Testis (tissue), 3 donors: ENCODE results near the gene FBXL7. TPM values are rescaled to one million over a fixed set of nuclear protein-coding genes. Genes with fewer than 3 reads are reported as not detected.

Experiments
- DNase-seq: peaks from one replicate; pipeline ENCODE4 v3.0.0-alpha.2; 2019
- H3K27ac ChIP-seq, 2 donors: fragments of 200-600 bp; sonication (generic); one replicate each; pipeline ENCODE4 v1.5.1; 2019
- H3K27me3 ChIP-seq: fragments of 200-600 bp; sonication (generic); one replicate; pipeline ENCODE4 v1.5.1; 2019
- H3K36me3 ChIP-seq: fragments of 200-600 bp; sonication (generic); one replicate; pipeline ENCODE4 v1.5.1; 2017; ENCODE audit warnings: low read depth; ENCODE audit errors: missing control alignments
- H3K4me1 ChIP-seq: fragments of 200-600 bp; sonication (generic); one replicate; pipeline ENCODE4 v1.5.1; 2019
- H3K4me3 ChIP-seq, 2 donors: fragments of 200-600 bp; sonication (generic); one replicate each; pipeline ENCODE4 v1.5.1; 2017 to 2019
- H3K9me3 ChIP-seq: fragments of 200-600 bp; sonication (generic); one replicate; pipeline ENCODE4 v1.5.1; 2017
- CTCF ChIP-seq, 3 experiments: fragments of 450-650 bp in 2 of 3; fragments of 200-600 bp in 1 of 3; sonication (generic) in 1 of 3; IDR thresholded peaks; one replicate each; pipeline ENCODE4 v1.5.1; 2016 to 2019; ENCODE audit warnings: antibody characterized with exemption in 3 of 3, mild to moderate bottlenecking in 2 of 3, moderate library complexity in 1 of 3
- POLR2A ChIP-seq: fragments of 450-650 bp; IDR thresholded peaks from one replicate; pipeline ENCODE4 v1.6.1; 2017; ENCODE audit warnings: antibody characterized with exemption, mild to moderate bottlenecking, moderate library complexity
- WGBS, 2 donors: methylation state at CpG; one replicate each; pipeline ENCODE4 v1.1.5; 2018; 5-methylcytosine and 5-hydroxymethylcytosine counted together
- intact Hi-C: fragments of 100-400 bp; cut with DNase I; formaldehyde crosslinking; loops from one replicate; pipeline ENCODE4 v1.15.1; 2023; ENCODE audit warnings: low total_unique reads
- polyA plus RNA-seq: library from polyadenylated mRNA; stranded (reverse); fragments of 350-450 nt; fragmentation: Illumina TruSeq; extraction: RNeasy Lipid Tissue Mini Kit (QIAGEN cat#74804); gene quantifications from one replicate; pipeline ENCODE4 v1.2.3, GENCODE V29; 2014; ENCODE audit warnings: low read depth, low replicate concordance; ENCODE audit not compliant: insufficient read depth
- total RNA-seq, 2 donors: library from RNA; depleted of rRNA; stranded (reverse); fragments of >200 nt; gene quantifications; one replicate each; pipeline ENCODE4 v1.2.3, GENCODE V29; 2016

The FBXL7 gene
- total and polyA plus RNA-seq, 3 donors from 2014 or later: 9.8 to 17.3 (median 15.2) TPM

- no peak for DNase-seq
- 91 to 92% methylated on average over 7 of the region's 7 CpGs for WGBS, 2 donors
- Histone ChIP-seq H3K27me3 (no peaks in the 10 kb centered on the region), H3K36me3 (no peaks in the 10 kb centered on the region), H3K4me1 (no peaks in the 10 kb centered on the region), H3K4me3 (no peak overlapping the region), H3K9me3 (no peaks in the 10 kb centered on the region), H3K27ac (no peak overlapping the region)
- no peak for TF ChIP-seq CTCF (IDR thresholded peaks at IDR 0.05)
- no peak for TF ChIP-seq POLR2A
- intact Hi-C loops: no loop called here
These were observed 24.6 kb upstream of the FBXL7 start for GRCh38 chr5:15475367-15475766.

GRCh38 chr5:15476977-15477376 is 23.0 kb upstream of the FBXL7 start:
- intact Hi-C loops: no loop called here

GRCh38 chr5:15480436-15480835 is 19.5 kb upstream of the FBXL7 start:
- Histone ChIP-seq H3K4me1 (no peaks in the 10 kb centered on the region), H3K27ac (no peak overlapping the region), H3K36me3 (no peaks in the 10 kb centered on the region), H3K9me3 (no peaks in the 10 kb centered on the region), H3K27me3 (no peaks in the 10 kb centered on the region), H3K4me3 (no peak overlapping the region)
- no peak for TF ChIP-seq CTCF (IDR thresholded peaks at IDR 0.05)
- no peak for TF ChIP-seq POLR2A
- intact Hi-C loops: no loop called here
- WGBS, 2 donors: 79 to 88% methylated on average over 2 of the region's 2 CpGs
- no peak for DNase-seq

More at GRCh38 chr5:15476977-15477376, 23.0 kb upstream of the FBXL7 start:
- 85 to 88% methylated on average over 3 of the region's 3 CpGs for WGBS, 2 donors
- TF ChIP-seq POLR2A (no peak), CTCF (IDR thresholded peaks at IDR 0.05) (no peak)
- H3K9me3 ChIP-seq: no peaks in the 10 kb centered on the region
- DNase-seq: no peak
- no peak overlapping the region for H3K4me3 ChIP-seq
- no peaks in the 10 kb centered on the region for H3K36me3 ChIP-seq
- no peaks in the 10 kb centered on the region for H3K27me3 ChIP-seq
- no peak overlapping the region for H3K27ac ChIP-seq
- H3K4me1 ChIP-seq: no peaks in the 10 kb centered on the region

GRCh38 chr5:15483351-15484097 is 16.5 kb upstream of the FBXL7 start:
- H3K27ac ChIP-seq: no peak overlapping the region
- DNase-seq: no peak
- H3K36me3 ChIP-seq: no peaks in the 10 kb centered on the region
- H3K9me3 ChIP-seq: no peaks in the 10 kb centered on the region
- H3K27me3 ChIP-seq: no peaks in the 10 kb centered on the region
- intact Hi-C loops: no loop called here
- H3K4me3 ChIP-seq: no peak overlapping the region
- H3K4me1 ChIP-seq: no peaks in the 10 kb centered on the region
- TF ChIP-seq POLR2A (no peak), CTCF (IDR thresholded peaks at IDR 0.05) (no peak)
- 62 to 69% methylated on average over 4 of the region's 4 CpGs for WGBS, 2 donors

GRCh38 chr5:15487228-15487627 is 12.8 kb upstream of the FBXL7 start:
- no peak overlapping the region for H3K27ac ChIP-seq
- DNase-seq: no peak
- H3K27me3 ChIP-seq: no peaks in the 10 kb centered on the region
- intact Hi-C loops: no loop called here
- 80 to 89% methylated on average over 2 of the region's 2 CpGs for WGBS, 2 donors
- no peak overlapping the region for H3K4me3 ChIP-seq
- TF ChIP-seq POLR2A (no peak), CTCF (IDR thresholded peaks at IDR 0.05) (no peak)
- H3K4me1 ChIP-seq: no peaks in the 10 kb centered on the region
- no peaks in the 10 kb centered on the region for H3K36me3 ChIP-seq
- no peaks in the 10 kb centered on the region for H3K9me3 ChIP-seq
